ENCODE measurements around the gene AGMO.

The AGMO gene

DNA sequence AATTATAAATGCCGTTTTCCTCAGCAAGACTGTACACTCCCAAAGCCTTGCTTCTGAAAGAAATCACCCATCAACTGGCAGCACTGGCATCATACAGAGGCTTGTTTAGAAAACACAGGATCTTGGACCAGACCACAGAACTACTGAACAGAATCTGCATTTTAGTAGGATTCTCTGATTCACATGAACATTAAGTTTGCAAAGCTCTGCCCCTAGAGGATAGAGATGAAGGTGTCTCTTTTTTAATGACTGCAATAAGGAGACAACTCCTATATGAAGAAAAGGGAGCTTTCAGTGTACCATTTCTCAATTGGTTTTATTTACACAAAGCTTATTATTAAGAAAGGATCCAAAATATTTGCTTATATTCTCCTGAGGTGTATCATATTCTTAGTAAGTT is 172.7 kb downstream of the AGMO start:
- DNase-seq = no peak

- no peak for DNase-seq
These were observed 183.2 kb downstream of the AGMO start for GRCh38 chr7:15378494-15379145.

GRCh38 chr7:15376600-15376999 is 185.2 kb downstream of the AGMO start:
- DNase-seq = no peak

DNA sequence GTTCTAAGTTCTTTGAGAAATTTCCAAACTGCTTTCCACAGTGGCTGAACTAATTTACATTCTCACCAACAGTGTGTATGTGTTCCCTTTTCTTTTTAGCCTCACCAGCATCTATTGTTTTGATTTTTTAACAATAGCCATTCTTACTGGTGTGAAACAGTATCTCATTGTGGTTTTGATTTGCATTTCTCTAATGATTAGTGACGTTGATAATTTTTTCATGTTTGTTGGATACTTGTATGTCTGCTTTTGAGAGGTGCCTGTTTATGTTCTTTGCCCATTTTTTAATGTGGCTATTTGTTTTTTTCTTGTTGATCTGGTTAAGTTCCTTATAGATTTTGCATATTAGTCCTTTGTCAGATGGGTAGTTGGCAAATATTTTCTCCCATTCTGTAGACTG is 191.4 kb downstream of the AGMO start:
- DNase-seq = no peak

DNA sequence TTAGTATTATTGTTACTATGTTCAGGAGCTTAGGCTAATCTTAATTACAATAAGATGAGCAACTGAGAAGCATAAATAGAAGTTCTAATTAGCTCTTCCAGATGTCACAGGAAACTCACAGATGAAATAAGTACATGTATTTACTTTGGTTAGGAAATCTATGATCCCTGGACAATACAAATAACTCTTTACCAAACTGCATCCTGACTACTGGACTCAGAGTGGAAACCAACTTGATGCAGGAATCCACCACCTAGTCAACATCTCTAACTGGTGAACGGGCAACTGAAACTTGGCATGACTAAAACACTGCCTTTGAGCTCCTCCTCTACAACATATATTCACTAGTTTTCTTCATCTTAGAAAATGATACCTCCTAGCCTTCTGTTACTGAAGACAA is 193.2 kb downstream of the AGMO start:
- no peak for DNase-seq

DNA sequence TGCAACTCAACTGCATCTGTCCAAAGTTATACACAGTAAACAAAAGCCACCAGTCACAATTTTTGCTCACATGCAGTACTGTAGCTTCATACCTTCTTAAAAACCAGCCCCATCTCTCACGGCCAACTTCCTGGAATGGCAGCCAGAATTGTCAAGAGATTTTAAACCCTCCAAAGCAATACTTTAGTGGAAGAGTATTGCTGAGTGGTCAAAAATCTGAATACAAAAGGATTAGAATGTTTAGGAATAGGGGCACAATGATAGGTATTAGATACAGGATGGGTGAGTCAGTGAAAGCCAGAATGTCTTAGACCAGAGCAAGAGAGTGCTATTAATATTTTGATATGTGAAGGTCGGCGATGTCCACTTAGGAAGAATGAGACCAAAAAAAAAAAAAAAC is 193.9 kb downstream of the AGMO start:
- no peak for DNase-seq

DNA sequence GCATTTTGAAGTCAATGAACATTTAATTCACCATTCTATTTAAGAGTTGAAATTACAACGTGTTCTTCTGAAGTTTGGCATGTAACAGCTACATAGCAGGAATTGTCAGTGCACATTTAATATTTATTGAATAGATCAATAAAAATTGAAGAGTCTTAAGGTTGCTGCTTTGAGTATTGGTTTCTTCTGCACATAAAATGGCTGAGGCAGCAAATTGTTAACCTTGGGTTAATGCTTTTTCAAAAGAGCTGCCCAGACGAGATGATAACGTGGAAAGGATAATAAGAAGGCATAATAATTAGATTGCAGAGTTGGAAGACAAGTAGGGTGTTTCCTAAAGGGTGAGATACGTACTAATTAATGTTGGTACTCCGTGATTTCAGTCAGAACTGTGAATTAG is 203.7 kb downstream of the AGMO start:
- DNase-seq = no peak

- no peak for DNase-seq
These were observed 209.2 kb downstream of the AGMO start for GRCh38 chr7:15352421-15353206.

- DNase-seq = no peak
These were observed 216.6 kb downstream of the AGMO start for GRCh38 chr7:15345216-15345615.

- DNase-seq = no peak
These were observed 220.0 kb downstream of the AGMO start for GRCh38 chr7:15341817-15342216.

DNA sequence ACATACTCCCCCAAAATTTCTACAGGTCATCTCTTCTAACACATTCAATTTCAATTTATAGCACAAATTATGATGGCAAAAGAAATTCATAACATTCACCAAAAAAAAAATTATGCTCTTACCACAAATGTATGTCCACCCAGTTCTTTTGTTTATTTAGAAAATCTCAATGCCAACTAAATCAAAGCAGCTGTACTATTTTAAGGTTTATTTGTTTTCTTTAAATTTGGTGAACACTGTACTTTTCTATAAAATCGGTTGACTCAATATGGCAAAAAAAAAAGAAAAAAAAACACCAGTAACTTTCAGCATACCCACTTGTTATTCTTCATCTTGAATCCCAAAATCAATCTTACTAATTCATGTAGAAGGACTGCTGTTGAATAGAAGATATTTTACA is 225.7 kb downstream of the AGMO start:
- no peak for DNase-seq

GRCh38 chr7:15335390-15335789 is 226.4 kb downstream of the AGMO start:
- DNase-seq = no peak

- no peak for DNase-seq
These were observed 227.1 kb downstream of the AGMO start for GRCh38 chr7:15334536-15335263.

DNA sequence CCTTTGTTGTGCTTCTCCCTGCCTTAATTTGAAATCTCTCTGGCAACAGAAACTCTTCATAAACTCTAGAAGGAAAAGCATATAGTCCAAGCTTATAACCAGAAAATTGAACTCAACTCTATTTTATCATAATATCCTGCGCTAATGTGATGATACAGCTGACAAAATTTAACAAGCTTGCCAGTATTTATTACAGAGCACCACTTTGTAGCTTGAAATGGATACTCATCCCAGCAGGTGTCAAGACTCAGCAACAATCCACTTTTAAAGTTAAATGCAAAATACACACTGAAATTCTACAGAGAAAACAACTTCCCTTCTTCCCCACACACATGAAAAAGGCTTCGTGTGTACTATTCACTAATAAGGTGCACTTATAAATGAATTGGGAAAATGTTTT is 228.9 kb downstream of the AGMO start:
- DNase-seq = no peak

DNA sequence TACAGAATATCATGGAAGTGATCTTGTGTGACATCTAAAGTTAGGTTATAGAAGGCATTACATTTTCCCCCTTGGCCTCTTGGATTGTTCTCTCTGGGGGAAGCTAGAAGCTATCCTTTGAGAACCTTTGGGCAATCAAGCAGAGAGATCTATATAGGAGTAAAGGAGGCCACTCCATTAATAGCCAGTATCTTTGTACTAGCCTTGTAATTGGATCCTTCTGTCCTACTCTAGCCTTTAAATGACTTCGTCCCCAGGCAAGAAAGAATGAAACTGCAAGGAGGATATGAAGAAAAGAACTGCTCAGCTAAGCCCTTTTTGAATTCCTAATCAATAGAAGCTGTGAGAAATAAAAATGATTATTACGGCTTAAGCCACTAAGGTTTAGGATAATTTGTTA is 230.9 kb downstream of the AGMO start:
- no peak for DNase-seq

- DNase-seq = no peak
These were observed 234.8 kb downstream of the AGMO start for GRCh38 chr7:15327001-15327400.

DNA sequence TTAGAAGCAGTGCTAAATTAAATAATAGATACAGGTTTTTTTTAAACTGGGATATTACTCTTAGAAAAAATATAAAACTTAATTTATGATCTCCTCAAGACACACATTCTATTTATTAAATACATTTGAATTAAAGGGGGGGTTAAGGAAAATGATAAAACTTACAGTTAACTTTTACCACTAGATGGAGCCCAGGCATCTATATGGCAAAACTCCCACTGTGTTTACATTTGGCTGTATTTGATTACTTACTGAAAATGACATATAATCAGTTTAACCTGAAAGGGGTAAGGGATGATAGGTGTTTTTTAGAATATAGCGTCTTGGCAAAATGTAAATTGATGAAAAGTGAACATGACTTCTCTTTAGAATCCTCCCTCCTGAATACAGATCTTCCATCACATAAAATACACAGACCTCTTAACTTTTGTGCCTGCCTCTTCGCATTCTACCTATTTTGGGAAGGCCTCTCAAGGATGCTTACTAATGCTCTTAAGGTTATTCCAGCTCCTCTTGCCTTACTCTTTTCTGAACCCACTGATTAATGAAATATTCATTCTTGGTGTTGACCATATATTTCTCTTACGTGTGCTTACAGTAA is 235.7 kb downstream of the AGMO start:
- DNase-seq = no peak

GRCh38 chr7:15323550-15323949 is 238.3 kb downstream of the AGMO start:
- no peak for DNase-seq

GRCh38 chr7:15317215-15317614 is 244.6 kb downstream of the AGMO start:
- no peak for DNase-seq

DNA sequence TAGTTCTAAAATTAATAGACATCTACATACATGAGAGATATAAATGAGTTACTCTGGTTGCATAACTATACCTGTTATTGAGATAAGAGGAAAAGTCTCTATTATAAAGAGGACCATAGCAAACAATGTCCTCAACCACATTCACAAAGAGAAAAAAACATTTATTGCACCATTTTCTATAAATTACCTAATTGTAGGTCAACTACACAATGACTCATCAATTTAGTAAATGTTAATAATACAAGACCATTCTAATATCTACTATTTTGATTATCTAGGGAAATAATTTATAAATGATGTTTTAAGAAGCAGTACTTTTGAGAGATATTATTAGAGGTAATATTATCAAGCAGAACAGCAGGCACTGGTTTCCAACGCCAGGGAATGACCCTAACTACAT is 246.1 kb downstream of the AGMO start:
- no peak for DNase-seq

- DNase-seq = no peak
These were observed 246.9 kb downstream of the AGMO start for GRCh38 chr7:15314922-15315321.

DNA sequence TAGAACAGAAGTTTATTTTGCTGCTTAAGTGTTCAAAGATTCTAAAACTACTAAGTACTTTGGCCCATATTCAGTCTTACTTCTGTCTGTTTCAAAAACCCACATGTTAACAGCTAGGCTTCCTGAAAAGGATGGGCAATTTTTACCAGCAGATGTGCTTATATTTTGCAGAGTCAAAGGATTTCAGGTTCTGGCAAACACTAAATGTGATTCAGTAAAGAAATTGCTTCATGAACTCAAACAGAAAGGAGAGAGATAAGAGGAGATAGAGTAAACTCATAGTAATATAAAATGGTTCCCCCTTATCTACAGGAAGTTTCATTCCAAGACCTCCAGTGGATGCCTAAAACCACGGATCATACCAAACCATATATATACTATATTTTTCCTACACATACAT is 248.5 kb downstream of the AGMO start:
- no peak for DNase-seq

DNA sequence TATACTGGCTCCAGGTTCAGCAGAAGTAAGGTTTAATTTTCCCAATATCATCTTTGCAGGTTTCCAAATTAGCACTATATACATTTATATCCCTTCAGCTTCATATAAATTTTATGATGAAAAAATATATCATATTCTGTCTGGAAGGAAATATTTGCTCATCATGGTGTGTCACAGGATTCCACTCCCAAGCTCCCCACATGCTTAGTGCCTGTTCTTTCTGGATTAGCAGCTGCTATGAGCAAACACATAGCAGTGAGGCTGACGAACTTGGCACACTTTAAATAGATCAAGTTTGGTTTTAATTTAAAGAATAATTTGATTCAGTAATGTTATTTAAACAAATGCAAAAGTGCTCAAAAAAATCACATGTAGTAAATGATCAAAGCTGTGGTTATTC is 251.9 kb downstream of the AGMO start:
- DNase-seq = no peak

DNA sequence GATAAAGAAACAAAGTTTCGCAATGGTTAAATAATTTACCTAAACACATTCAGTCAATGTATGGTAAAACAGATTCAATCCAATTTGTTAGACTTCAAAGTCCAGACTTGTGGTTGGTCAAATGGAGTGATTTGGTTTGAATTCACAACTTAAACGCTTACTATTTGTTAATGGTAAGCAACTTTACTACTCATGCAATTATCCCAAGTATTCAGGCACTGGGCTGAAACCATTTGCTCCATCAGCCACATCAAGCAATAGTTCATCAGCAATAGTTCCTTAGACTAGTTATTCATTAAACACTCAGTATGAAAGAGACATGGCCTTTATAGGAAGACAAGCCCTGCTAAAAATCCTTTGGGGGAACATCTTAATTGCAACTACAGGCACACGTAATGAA is 253.0 kb downstream of the AGMO start:
- no peak for DNase-seq

Measured in activated CD4-positive, alpha-beta T cell treated with anti-CD3 and anti-CD28 coated beads, Interleukin-2, amount 50 U/mL, for 4 hours (primary cell).